Measurements from ENCODE around the gene SLC45A1. TPM values are rescaled to one million over a fixed set of nuclear protein-coding genes. Genes with fewer than 3 reads are reported as not detected.

The SLC45A1 gene
- total RNA-seq, 1 donor = 2.0 TPM

DNA sequence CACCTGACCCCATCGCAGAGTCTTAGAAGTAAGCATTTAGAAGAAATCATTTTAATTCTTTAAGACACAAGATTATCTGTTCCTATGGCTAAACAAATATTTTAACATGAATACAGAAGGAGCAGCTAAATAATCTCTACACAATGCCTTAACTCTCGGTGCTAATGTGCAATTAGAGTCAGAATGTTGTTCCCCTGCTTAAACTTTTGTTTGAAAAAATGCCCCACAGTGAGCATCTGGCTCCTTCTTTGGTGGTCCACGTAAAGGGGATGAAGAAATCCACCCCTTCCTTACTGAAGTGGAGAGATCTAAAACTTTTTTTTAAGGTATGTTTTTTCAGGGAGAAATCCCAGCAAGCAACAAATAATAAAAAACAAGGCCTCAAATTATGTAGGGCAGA, 55.2 kb downstream of the SLC45A1 start:
- no peak overlapping the region for H3K4me3 ChIP-seq (ENCODE audit: low read depth, low read length)
- no peak for DNase-seq (ENCODE audit: low read depth)
- no peak for TF ChIP-seq CTCF (IDR thresholded peaks at IDR 0.05; ENCODE audit: insufficient read depth, low read length)

- peak; percentile 87 for DNase-seq (ENCODE audit: low read depth)
- no peak for TF ChIP-seq CTCF (IDR thresholded peaks at IDR 0.05; ENCODE audit: insufficient read depth, low read length)
Observed at GRCh38 chr1:8373581-8374241, 55.8 kb downstream of the SLC45A1 start.

GRCh38 chr1:8374356-8374755, 56.4 kb downstream of the SLC45A1 start:
- TF ChIP-seq CTCF (IDR thresholded peaks at IDR 0.05; ENCODE audit: insufficient read depth, low read length) = no peak
- no peak overlapping the region for H3K4me3 ChIP-seq (ENCODE audit: low read depth, low read length)
- DNase-seq (ENCODE audit: low read depth) = peak; percentile 51

More at GRCh38 chr1:8373581-8374241, 55.8 kb downstream of the SLC45A1 start:
- H3K4me3 ChIP-seq (ENCODE audit: low read depth, low read length) = no peak overlapping the region

- no peak overlapping the region for H3K4me3 ChIP-seq (ENCODE audit: low read depth, low read length)
- TF ChIP-seq CTCF (IDR thresholded peaks at IDR 0.05; ENCODE audit: insufficient read depth, low read length) = peak; percentile 45
- no peak for DNase-seq (ENCODE audit: low read depth)
Observed at GRCh38 chr1:8374812-8375211, 56.9 kb downstream of the SLC45A1 start.

GRCh38 chr1:8376358-8376840, 58.5 kb downstream of the SLC45A1 start:
- no peak for TF ChIP-seq CTCF (IDR thresholded peaks at IDR 0.05; ENCODE audit: insufficient read depth, low read length)
- no peak overlapping the region for H3K4me3 ChIP-seq (ENCODE audit: low read depth, low read length)
- no peak for DNase-seq (ENCODE audit: low read depth)

DNA sequence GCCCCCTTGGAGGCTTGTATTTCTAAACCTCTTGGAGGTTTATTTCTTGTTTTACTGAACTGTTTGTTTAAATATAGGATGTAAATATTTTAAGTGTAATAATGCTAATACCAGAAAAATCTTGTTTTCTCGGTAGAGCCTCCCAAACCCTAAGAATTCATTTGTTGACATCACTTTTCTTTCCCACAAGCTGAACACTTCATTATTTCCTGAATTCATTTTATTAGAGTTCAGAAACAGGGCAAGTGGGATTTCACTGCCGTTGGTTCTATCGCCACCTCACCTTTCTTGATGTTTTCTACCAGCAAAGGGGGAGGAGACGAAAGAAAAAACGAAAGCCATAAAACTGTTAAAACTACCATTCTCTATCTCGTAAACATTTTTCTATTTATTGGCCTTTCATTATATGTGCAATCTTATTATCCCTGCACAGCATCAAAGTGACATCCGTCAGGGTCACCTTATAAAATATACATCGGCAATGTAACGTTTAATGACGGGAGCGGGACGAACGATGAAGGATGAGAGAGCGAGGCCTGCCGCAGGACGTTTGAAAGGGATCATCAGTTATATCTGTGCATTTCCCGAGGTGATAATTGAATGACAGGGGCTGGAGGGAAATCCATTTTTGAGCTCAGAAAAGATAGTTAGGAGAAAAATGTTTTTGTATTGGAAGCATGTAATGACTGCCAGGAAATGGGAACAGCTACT, 59.5 kb downstream of the SLC45A1 start:
- DNase-seq (ENCODE audit: low read depth) = no peak
- no peak overlapping the region for H3K4me3 ChIP-seq (ENCODE audit: low read depth, low read length)
- no peak for TF ChIP-seq CTCF (IDR thresholded peaks at IDR 0.05; ENCODE audit: insufficient read depth, low read length)

All from fibroblast of the aortic adventitia (primary cell).